PC-9 (cell line): Measurements from ENCODE around the gene KIAA0513. TPM values are rescaled to one million over a fixed set of nuclear protein-coding genes. Genes with fewer than 3 reads are reported as not detected.

Experiments used
- BruUV-seq: library from RNA; stranded (reverse); fragments of 400-500 nt; replicated peaks from 2 replicates; lab custom pipeline; 2021; lab: Mats Ljungman, UMichigan
- CTCF ChIA-PET: fragments of 300-600 bp; sonication (Branson Sonifier 250); formaldehyde crosslinking; loops from one replicate; lab custom pipeline; 2022; ENCODE audit warnings: antibody characterized with exemption; lab: Charles Lee
- POLR2A ChIA-PET: fragments of 300-600 bp; sonication (Branson Sonifier 250); formaldehyde crosslinking; loops from one replicate; lab custom pipeline; 2022; ENCODE audit warnings: antibody characterized with exemption; ENCODE audit not compliant: unreplicated experiment; lab: Charles Lee
- DNase-seq, 2 experiments: peaks; one replicate each; pipeline versions ENCODE4 v3.0.0 to v3.0.0-alpha.2; 2015 to 2022; ENCODE audit warnings: mixed read lengths in 1 of 2
- H2AFZ ChIP-seq: fragments of 200-600 bp; sonication (generic); 2 replicates; pipeline ENCODE4 v1.8.1; 2017; ENCODE audit warnings: antibody characterized with exemption
- H3F3A ChIP-seq: fragments of 200-600 bp; sonication (generic); 2 replicates; pipeline ENCODE4 v1.8.1; 2017; ENCODE audit warnings: antibody characterized with exemption, mild to moderate bottlenecking, low read depth; ENCODE audit not compliant: insufficient read depth
- H3K27ac ChIP-seq: fragments of 200-600 bp; sonication (generic); 2 replicates; pipeline ENCODE4 v1.6.1; 2016; ENCODE audit warnings: mixed run types
- H3K27me3 ChIP-seq: fragments of 200-600 bp; sonication (generic); 2 replicates; pipeline ENCODE4 v1.6.1; 2016; ENCODE audit warnings: low read depth, mixed run types; ENCODE audit not compliant: insufficient read depth
- H3K36me3 ChIP-seq: fragments of 200-600 bp; sonication (generic); 2 replicates; pipeline ENCODE4 v1.6.1; 2016; ENCODE audit warnings: low read depth, mixed run types
- H3K4me1 ChIP-seq: fragments of 200-600 bp; sonication (generic); replicated peaks from 2 replicates; pipeline ENCODE4 v1.6.1; 2016; ENCODE audit warnings: mixed run types; ENCODE audit not compliant: insufficient read depth
- H3K4me2 ChIP-seq: fragments of 200-600 bp; sonication (generic); 2 replicates; pipeline ENCODE4 v1.6.1; 2017; ENCODE audit warnings: mixed run types
- H3K4me3 ChIP-seq: fragments of 200-600 bp; sonication (generic); 2 replicates; pipeline ENCODE4 v1.6.1; 2016; ENCODE audit warnings: mixed run types
- H3K79me2 ChIP-seq: fragments of 200-600 bp; sonication (generic); 2 replicates; pipeline ENCODE4 v1.6.1; 2017; ENCODE audit warnings: low read depth, mixed run types
- H3K9me2 ChIP-seq: fragments of 200-600 bp; sonication (generic); 2 replicates; pipeline ENCODE4 v1.8.1; 2017; ENCODE audit warnings: mild to moderate bottlenecking; ENCODE audit not compliant: insufficient read depth
- H3K9me3 ChIP-seq: fragments of 200-600 bp; sonication (generic); 2 replicates; pipeline ENCODE4 v1.8.1; 2016; ENCODE audit warnings: low read depth; ENCODE audit not compliant: insufficient read depth
- H4K20me1 ChIP-seq: fragments of 200-600 bp; sonication (generic); 2 replicates; pipeline ENCODE4 v1.8.1; 2017; ENCODE audit not compliant: insufficient read depth
- EZH2 ChIP-seq: fragments of 200-600 bp; sonication (generic); IDR thresholded peaks from 2 replicates; pipeline ENCODE4 v1.8.0; 2017; ENCODE audit warnings: antibody characterized with exemption, low read depth
- intact Hi-C: fragments of 100-400 bp; cut with micrococcal nuclease; formaldehyde crosslinking; loops from one replicate; pipeline ENCODE4 v1.10.0; 2022; ENCODE audit not compliant: unreplicated experiment
- total RNA-seq: library from RNA; stranded (reverse); gene quantifications from 2 replicates; pipeline ENCODE4 v1.2.3, GENCODE V29; 2021
- TF ChIP-seq, protein P1 (sequence below): fragments of 200-600 bp; sonication (generic); conservative IDR thresholded peaks from 2 replicates; pipeline ENCODE4 v1.6.1; 2017; ENCODE audit warnings: mixed run types, antibody characterized with exemption, mild to moderate bottlenecking, moderate library complexity

KIAA0513 gene
- total RNA-seq, 1 experiment from 2014 or later, result 4.3 TPM

DNA sequence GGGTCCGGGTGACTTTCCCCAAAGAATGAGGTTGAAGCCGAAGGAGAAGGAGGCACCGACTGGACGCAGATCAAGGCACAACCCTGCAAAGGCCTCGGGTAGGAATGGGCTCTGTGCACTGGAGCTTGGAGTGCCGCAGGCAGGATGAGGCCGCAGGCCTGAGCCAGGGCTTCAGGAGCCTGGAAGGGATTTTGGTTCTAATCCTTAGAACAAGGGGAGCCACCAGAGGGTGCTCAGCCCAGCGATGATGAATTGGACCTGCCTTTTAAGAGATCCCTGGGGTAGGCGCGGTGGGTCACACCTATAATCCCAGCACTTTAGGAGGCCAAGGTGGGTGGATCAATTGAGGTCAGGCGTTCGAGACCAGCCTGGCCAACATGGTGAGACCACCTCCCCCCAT is 76.6 kb downstream of the KIAA0513 start:
- Histone ChIP-seq H4K20me1 (no peaks in the 10 kb centered on the region; the same call in 1 of the 2 replicates), H3K4me1 (no peaks in the 10 kb centered on the region), H3K27ac (no peak overlapping the region), H2AFZ (no peak overlapping the region), H3F3A (no peaks in the 10 kb centered on the region), H3K9me2 (no peaks in the 10 kb centered on the region), H3K4me2 (no peak overlapping the region), H3K36me3 (no peaks in the 10 kb centered on the region), H3K27me3 (peaks cover 12% of the 10 kb centered on the region; the same call in 1 of the 2 replicates), H3K9me3 (no peaks in the 10 kb centered on the region), H3K4me3 (no peak overlapping the region), H3K79me2 (no peaks in the 10 kb centered on the region)
- no peak for DNase-seq
- intact Hi-C loops, result no loop called here
- ChIA-PET POLR2A (no interaction called here), CTCF (no interaction called here)
- BruUV-seq, result no TSS peak
- no peak for TF ChIP-seq EZH2
- TF ChIP-seq, protein P1, sequence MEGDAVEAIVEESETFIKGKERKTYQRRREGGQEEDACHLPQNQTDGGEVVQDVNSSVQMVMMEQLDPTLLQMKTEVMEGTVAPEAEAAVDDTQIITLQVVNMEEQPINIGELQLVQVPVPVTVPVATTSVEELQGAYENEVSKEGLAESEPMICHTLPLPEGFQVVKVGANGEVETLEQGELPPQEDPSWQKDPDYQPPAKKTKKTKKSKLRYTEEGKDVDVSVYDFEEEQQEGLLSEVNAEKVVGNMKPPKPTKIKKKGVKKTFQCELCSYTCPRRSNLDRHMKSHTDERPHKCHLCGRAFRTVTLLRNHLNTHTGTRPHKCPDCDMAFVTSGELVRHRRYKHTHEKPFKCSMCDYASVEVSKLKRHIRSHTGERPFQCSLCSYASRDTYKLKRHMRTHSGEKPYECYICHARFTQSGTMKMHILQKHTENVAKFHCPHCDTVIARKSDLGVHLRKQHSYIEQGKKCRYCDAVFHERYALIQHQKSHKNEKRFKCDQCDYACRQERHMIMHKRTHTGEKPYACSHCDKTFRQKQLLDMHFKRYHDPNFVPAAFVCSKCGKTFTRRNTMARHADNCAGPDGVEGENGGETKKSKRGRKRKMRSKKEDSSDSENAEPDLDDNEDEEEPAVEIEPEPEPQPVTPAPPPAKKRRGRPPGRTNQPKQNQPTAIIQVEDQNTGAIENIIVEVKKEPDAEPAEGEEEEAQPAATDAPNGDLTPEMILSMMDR, result no peak

DNA sequence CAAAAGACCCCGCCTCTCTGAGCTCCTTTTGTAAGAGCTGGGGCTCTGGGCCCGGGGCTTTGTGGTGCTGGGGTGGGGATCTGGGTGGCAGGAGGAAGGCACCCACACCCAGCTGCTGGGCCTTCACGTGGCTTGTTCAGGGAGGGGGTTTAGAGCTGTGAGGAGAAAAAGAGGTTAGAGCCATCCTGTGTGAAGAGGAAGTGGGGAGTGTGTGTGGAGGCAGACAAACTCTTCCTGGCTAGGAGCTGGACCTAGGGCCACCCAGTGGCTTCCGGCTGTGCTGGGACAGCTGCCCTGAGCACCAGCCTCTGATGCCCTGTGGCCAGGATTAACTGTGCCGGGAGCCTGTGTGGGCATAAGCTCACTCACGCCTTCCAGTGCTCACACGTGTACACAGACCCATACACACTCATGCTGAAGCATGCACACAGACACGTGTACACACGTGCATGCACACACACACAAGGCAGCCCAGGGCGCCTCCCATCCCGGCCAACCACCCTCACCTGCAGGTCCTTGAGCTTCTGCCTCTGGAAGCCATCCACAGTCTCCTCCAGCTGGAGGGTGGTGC is 77.3 kb downstream of the KIAA0513 start:
- H4K20me1 ChIP-seq, result no peaks in the 10 kb centered on the region; the same call in 1 of the 2 replicates
- ChIA-PET POLR2A (no interaction called here), CTCF (interaction anchor here (0.6 to 0.7 kb wide), 2 partner anchors 36 to 39 kb away, joined by 3 to 5 read pairs; no protein-coding TSS in a partner anchor)
- no peaks in the 10 kb centered on the region for H3F3A ChIP-seq
- no peak overlapping the region for H3K4me3 ChIP-seq
- DNase-seq, result no peak
- BruUV-seq, result no TSS peak
- no peak overlapping the region for H2AFZ ChIP-seq
- no peaks in the 10 kb centered on the region for H3K9me3 ChIP-seq
- intact Hi-C loops, result no loop called here
- H3K4me2 ChIP-seq, result no peak overlapping the region
- H3K79me2 ChIP-seq, result no peaks in the 10 kb centered on the region
- TF ChIP-seq, protein P1, result no peak
- no peak for TF ChIP-seq EZH2
- H3K27ac ChIP-seq, result no peak overlapping the region
- H3K9me2 ChIP-seq, result no peaks in the 10 kb centered on the region
- no peaks in the 10 kb centered on the region for H3K36me3 ChIP-seq
- H3K4me1 ChIP-seq, result no peaks in the 10 kb centered on the region
- H3K27me3 ChIP-seq, result peaks cover 10% of the 10 kb centered on the region; the same call in 1 of the 2 replicates

DNA sequence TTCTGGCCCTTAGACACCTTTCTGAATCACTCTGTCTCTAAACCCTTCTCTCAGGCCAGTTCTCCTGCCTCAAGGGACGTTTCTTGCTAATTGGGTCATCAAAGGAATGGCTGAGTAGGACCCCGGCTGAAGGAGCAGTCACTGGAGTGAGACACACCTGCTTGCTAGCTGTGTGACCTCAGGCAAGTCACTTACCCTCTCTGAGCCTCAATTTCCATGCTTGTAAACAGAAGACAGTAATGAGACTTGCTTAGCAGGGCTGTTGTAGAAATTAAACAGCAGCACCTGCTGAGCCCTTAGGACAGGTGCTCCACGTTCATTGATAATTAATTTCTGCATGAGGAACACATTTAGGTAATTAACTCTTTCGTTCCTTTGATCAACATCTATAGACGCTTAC is 77.9 kb downstream of the KIAA0513 start:
- POLR2A ChIA-PET, result no interaction called here
- Histone ChIP-seq H3K9me2 (no peaks in the 10 kb centered on the region), H3K36me3 (no peaks in the 10 kb centered on the region), H3K27me3 (peaks cover 10% of the 10 kb centered on the region; the same call in 1 of the 2 replicates), H3K9me3 (no peaks in the 10 kb centered on the region), H4K20me1 (no peaks in the 10 kb centered on the region; the same call in 1 of the 2 replicates), H3K4me3 (no peak overlapping the region), H3F3A (no peaks in the 10 kb centered on the region), H2AFZ (no peak overlapping the region), H3K27ac (no peak overlapping the region), H3K4me1 (no peaks in the 10 kb centered on the region), H3K4me2 (no peak overlapping the region), H3K79me2 (no peaks in the 10 kb centered on the region)
- TF ChIP-seq EZH2, result no peak
- TF ChIP-seq, protein P1, result no peak
- DNase-seq, result no peak
- CTCF ChIA-PET, result interaction anchor here (0.6 to 0.7 kb wide), 2 partner anchors 37 to 143 kb away, joined by 3 read pairs; no protein-coding TSS in a partner anchor
- BruUV-seq, result no TSS peak
- intact Hi-C loops, result no loop called here
